Fibroblast of skin of left quadriceps (primary cell): ENCODE results near the gene MYH10.

Experiments used
- DNase-seq, 2 experiments: peaks; one replicate each; pipeline ENCODE4 v3.0.0-alpha.2; 2013; ENCODE audit warnings: low read depth in 2 of 2

Gene MYH10

DNA sequence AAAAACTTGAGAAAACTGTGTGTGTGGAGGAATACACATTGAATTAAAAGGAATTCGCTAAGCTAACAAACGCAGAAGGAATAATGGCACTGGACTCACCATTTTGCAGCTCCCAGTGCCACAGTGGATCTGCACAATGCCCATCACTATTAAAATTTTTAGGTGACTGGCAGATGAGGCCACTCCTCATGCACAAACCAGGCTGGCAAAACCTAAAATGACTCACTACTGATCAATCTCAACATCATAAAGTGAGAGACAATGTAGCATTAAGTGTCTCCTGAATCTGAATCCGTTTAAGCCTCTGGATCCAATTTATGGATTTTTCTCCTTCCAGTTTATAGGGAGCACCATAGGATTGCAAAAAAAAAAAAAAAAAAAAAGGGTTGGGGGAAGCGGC lies 20.6 kb downstream of the MYH10 start:
- no peak for DNase-seq

- DNase-seq, result no peak
Observed at GRCh38 chr17:8608001-8608400, 22.5 kb downstream of the MYH10 start.

GRCh38 chr17:8606401-8606800 lies 24.1 kb downstream of the MYH10 start:
- no peak for DNase-seq

DNA sequence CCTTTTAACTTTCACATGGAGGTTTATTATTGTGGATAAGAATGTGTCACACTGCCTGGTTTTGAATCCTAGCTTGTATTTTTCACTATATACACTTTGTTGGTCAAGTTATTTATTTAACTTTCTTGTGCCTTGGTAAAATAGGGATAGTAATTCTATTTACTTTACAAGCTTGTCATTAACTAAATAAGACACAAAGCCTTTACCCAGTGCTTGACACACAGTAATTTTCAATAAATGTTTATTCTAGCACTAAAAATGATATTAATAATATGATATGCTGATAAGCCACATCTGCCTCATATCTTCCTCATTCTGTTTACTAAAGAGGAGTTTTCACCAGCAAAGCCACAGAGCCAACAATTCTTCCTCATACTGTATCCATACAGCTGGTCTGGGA lies 27.8 kb downstream of the MYH10 start:
- DNase-seq, result no peak

DNA sequence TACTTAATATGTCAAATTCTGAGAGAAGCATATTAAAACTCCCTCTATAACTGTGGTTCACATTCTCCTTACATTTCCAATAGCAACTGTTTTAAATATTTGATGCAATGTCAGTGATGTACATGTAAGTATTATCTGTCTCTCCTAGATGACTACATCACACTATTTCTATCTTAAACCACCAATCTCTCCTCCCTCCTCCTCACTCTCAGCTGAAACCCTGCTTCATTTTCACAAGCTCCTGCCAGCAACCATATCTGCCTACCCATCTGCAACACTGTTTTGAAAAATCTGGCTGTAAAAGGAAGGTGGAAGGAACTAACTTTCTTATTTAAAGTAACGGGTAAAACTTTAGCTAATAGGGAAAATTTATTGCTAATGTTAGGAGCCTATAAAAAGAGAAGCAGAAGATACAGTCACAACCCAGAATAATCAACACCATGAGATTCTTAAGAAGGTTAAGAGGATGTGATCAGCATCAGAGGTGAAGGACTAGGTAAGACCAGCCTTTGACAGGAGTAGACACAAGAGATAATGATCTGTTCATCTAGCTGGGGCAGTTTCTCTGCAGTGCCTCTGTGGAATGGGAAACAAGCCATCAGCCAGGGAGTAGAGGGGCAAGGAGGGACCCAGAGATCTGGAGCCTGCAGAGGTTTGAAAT lies 31.0 kb downstream of the MYH10 start:
- DNase-seq, result no peak

GRCh38 chr17:8598913-8599312 lies 31.6 kb downstream of the MYH10 start:
- DNase-seq, result no peak

DNA sequence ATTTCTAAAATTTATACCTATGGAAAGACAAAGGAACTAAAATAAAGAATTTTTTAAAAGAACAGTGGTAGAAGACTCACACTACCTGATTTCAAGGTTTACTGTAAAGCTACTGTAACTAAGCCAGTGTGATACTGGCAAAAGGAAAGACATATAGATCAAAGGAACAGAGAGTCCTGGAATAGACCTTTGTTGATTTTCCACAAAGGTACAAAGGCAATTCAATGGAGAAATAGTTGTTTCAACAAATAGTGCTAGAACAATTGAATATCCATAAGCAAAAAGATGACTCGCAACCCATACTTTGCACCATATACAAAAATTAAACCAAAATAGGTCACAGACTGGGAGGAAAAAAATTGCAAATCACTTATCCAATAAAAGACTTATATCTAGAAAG lies 36.7 kb downstream of the MYH10 start:
- no peak for DNase-seq

- no peak for DNase-seq
Observed at GRCh38 chr17:8593276-8593675, 37.2 kb downstream of the MYH10 start.

DNA sequence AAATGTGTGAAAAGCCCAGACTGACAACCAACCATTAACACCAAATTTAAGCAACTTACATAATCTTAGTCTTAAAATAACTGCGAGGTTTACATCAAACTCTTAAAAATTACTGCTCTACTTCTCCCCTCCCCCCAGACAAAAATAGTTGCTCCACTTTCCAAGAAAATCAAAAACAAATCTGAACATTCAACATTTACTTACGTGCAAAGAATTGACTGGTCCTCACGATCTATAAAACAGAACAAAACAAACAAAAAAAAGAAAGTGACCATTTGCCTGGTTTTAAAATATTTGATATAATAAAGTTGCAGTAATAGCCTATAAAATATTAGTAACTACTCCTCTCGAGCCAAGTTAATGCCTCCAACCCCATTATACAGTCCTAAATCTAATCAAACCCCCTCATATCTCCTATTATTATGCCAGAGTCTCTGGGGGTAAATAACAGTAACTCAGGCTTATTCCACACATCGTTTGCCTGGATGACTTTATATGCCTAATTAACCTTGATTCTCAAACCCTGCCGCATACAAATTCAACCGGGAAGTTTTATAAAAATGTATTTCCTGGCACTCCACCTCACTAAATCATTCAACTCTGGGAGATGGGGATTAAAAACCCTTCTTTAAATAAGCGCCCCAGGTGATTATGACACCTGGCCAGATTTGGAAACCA lies 41.5 kb downstream of the MYH10 start:
- no peak for DNase-seq

- DNase-seq, result no peak
Observed at GRCh38 chr17:8586766-8587165, 43.8 kb downstream of the MYH10 start.

GRCh38 chr17:8585911-8586310 lies 44.6 kb downstream of the MYH10 start:
- DNase-seq, result no peak

DNA sequence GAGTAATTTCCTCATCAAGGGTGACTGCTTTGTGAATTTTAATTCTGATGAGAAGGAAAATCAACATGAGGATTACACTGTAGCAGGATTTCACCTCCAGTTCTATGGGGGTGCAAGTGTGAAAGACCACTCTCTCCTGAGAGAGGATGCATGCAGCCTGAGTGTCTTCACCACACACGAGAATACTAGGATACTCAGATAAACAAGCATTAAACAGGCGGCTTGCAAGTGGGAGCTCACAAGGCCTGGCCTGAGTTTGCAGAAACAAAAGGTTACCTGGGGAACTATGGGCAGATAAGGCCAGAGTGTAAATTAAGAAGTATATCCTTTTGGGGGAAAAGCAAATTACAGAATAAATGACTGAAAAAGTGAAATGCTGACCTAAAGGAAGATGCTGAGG lies 46.6 kb downstream of the MYH10 start:
- no peak for DNase-seq

GRCh38 chr17:8580952-8581658 lies 49.4 kb downstream of the MYH10 start:
- no peak for DNase-seq

GRCh38 chr17:8577868-8578267 lies 52.7 kb downstream of the MYH10 start:
- no peak for DNase-seq

GRCh38 chr17:8576559-8577294 lies 53.8 kb downstream of the MYH10 start:
- DNase-seq, result no peak

DNA sequence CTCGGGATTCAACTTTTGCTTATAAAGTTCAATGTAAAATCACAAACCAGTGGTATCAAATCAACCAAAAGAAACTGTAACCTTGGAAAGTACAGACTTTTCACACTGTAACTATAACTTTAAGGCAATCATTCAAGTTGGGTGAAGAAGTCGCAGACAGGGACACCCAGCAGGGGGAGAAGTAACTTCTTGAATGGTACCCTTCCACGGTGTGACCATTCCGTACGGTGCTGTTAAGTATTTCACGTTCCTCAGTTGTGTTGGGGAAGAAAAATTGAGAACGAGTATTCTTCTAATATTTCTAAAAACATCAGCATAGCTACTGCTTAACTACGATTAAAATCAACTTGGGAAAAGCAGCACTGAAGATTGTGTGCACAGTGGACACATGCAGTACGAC lies 55.8 kb downstream of the MYH10 start:
- no peak for DNase-seq

- DNase-seq, result no peak
Observed at GRCh38 chr17:8572764-8573163, 57.8 kb downstream of the MYH10 start.

DNA sequence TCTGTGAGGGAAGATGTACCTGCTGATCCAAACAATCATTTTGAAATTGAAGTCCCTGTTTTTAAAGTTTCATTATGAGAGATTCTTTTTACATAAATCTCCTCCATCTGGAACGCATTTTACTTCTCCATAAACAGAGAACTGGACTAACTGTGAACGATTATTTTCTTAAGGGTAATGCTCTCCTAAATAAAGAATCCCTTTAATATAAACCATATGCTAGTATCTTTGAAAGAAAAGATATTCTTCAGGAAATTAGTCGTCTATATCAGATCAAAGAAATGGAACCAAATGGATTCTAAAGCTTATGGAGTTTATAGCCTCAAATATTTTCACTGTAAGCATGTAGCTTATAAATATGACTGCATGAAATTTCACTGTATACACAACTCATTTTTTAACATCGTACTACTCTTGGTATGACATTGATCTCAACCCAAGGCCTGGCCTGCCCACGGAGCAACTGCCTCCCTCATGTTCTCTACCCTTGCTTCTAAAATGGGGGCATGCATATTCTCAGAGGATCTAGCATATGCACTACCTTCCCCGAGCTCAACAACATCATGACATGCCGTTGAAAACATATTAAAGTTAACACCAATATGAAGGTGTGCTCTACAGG lies 66.4 kb downstream of the MYH10 start:
- DNase-seq, result peak; percentile 66 to 70

- DNase-seq, result no peak
Observed at GRCh38 chr17:8563024-8563776, 67.3 kb downstream of the MYH10 start.

GRCh38 chr17:8558144-8558543 lies 72.4 kb downstream of the MYH10 start:
- no peak for DNase-seq

DNA sequence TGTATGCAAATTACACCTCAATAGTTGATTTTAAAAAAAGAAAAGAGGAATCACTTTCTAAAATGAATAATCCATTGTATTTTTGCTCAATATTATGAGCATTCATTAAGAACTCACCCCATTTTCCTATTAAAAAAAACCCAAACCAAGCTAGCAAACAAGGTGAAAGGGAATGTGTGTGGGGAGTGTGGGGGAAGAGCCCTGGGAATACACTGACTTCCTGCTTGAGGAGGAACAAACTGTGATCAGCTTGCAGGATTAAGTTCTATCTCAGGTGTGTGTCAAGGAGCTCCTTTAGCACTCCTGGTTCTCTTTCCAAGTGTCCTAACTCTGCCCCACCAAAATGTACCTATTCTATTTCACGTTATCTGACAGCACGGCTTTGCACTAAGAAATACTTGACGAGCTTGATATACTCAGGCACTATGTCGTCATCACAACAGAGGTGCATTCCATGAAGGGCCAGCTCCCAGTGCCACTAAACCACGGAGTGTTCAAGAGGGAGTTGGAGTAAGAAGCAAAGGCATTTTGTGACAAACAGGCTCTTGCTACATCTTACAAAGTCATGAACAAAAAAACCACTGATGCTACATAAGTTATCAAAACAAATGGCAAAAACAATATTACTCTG lies 73.2 kb downstream of the MYH10 start:
- no peak for DNase-seq
